Adipose tissue (tissue), 3 donors: ENCODE measurements around the gene KIAA1614. TPM values are rescaled to one million over a fixed set of nuclear protein-coding genes. Genes with fewer than 3 reads are reported as not detected.

Source experiments
- H3K27ac ChIP-seq: one replicate; pipeline ENCODE4 v1.5.1; 2013; ENCODE audit warnings: low read depth, low read length
- WGBS, 3 donors: extraction: QIAGEN DNeasy Blood & Tissue Kit; methylation state at CpG; one replicate each; pipeline ENCODE4 v1.1.7; 2013; 5-methylcytosine and 5-hydroxymethylcytosine counted together
- polyA plus RNA-seq, 3 donors: library from polyadenylated mRNA; stranded (reverse); fragments of 200-250 nt; gene quantifications; one replicate each; pipeline ENCODE4 v1.2.3, GENCODE V29; 2013
- donor health status: healthy with polysubstance abuse.
- donor health status: Bipolar disorder and iron deficiency.
- donor health status: healthy.

Gene KIAA1614
- polyA plus RNA-seq, 3 donors = 0.79 to 4.8 (median 3.3) TPM

DNA sequence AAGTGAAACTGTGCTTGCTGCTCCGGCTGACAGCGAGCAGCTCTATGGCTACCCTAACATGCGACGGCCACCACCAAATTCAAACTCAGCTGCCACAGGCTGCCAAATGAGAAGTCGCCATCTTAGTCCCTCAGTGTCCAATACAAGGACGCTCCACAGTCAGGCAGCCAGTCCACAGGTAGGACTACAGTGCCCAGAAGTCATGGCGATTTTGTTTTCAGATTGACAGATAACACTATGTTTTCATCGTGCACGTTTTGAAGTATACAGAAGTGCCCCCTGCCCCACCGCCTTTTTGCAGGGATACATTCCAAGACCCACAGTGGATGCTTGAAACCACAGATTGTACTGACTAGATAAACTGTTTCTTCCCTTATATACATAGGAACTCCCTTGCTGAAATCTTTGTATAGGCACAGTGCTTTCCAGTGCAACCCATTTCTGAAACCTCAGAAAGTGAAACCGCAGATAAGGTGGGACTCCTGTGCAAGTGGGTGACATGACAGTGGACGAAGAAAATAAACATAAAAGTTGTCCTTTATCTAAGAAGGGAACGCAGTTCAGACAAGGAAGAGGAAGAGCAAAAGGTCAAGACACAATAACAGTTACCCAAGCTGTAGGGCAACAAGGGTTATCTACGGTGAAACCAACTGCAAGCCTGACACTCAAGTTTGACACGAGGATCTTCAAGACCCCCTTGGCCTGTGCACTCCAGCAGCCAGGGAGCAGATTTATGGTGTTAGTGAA is 57.8 kb downstream of the KIAA1614 start:
- 80 to 90% (median 90%) methylated on average over 15 of the region's 15 CpGs for WGBS, 3 donors
- H3K27ac ChIP-seq = no peak overlapping the region

GRCh38 chr1:180971273-180971997 is 58.7 kb downstream of the KIAA1614 start:
- 94 to 98% (median 97%) methylated on average over 8 of the region's 8 CpGs for WGBS, 3 donors
- H3K27ac ChIP-seq = no peak overlapping the region

DNA sequence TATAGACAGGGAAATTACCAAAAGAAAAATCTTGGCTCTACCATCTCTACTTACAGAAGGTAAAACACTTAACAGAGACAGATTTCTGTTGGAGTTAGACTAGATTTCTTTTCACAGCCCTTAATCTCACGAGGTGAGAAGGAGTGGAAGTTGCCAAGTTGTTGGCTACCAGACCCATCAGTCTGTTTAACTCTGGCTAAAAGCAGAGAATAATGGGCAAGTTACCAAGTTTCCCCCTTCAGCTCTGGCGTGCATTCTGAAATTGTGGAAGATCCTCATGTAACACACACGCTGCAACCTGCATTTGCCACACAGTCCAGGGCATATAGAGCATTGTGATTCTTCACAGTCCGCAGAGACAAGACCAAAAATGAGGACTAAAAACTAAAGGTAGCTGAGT is 60.7 kb downstream of the KIAA1614 start:
- 53 to 70% (median 66%) methylated on average over 4 of the region's 4 CpGs for WGBS, 3 donors
- H3K27ac ChIP-seq = no peak overlapping the region

GRCh38 chr1:180974236-180974635 is 61.5 kb downstream of the KIAA1614 start:
- no peak overlapping the region for H3K27ac ChIP-seq
- 59 to 65% (median 65%) methylated on average over 4 of the region's 4 CpGs for WGBS, 3 donors

- 38 to 73% (median 41%) methylated on average over 4 of the region's 4 CpGs for WGBS, 3 donors
- H3K27ac ChIP-seq = no peak overlapping the region
These were observed 62.9 kb downstream of the KIAA1614 start for GRCh38 chr1:180975551-180975950.

DNA sequence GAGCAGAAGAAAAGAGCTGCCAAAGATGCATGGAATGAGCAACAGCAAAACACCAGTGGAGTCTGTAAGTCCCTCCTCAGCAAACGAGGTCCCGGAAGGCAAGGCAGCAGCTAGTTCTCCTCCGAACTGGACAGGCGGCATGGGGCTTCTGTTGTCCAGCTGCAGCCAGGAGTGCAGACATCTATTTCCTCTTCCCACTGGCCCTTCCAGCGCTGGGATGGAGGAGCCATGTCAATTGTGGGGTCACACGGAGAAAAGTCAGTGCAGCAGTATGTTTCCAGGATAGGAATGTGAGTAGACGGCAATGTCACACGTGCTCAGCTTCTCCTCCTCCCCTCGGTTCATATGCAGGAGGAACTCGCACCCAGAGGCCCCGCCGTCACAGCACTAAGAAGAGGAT is 63.5 kb downstream of the KIAA1614 start:
- H3K27ac ChIP-seq = no peak overlapping the region
- 86 to 92% (median 88%) methylated on average over 12 of the region's 12 CpGs for WGBS, 3 donors

DNA sequence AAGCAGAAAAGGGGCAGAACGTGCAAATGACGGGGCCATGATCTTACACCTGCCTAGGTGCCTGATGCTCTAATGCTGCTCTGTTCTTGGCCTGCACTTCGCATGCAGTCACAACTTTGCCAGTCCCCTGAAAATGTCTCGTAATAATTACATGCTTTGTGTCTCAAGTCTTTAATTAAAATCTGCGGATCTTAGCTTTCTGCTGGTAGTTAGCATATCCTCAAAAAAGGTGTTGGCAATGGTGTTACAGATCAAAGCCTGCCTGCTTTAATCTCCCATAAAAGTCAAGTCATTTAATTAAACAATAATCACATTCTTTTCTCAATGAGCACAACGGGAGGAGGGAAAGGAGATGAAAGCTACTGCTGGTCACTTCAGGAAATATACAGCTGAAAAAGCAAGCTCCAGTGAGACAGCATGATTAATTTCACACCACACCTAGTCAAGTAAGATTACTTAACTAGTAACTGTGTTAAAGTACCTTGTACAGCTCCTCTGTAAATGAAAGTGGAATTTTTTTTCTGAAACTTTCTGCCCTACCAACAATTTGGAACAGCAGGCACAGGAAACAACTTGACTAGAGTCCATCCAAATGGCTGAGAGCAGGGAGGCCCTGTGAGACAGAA is 64.1 kb downstream of the KIAA1614 start:
- WGBS, 3 donors = 82 to 93% (median 90%) methylated on average over 6 of the region's 6 CpGs
- no peak overlapping the region for H3K27ac ChIP-seq

DNA sequence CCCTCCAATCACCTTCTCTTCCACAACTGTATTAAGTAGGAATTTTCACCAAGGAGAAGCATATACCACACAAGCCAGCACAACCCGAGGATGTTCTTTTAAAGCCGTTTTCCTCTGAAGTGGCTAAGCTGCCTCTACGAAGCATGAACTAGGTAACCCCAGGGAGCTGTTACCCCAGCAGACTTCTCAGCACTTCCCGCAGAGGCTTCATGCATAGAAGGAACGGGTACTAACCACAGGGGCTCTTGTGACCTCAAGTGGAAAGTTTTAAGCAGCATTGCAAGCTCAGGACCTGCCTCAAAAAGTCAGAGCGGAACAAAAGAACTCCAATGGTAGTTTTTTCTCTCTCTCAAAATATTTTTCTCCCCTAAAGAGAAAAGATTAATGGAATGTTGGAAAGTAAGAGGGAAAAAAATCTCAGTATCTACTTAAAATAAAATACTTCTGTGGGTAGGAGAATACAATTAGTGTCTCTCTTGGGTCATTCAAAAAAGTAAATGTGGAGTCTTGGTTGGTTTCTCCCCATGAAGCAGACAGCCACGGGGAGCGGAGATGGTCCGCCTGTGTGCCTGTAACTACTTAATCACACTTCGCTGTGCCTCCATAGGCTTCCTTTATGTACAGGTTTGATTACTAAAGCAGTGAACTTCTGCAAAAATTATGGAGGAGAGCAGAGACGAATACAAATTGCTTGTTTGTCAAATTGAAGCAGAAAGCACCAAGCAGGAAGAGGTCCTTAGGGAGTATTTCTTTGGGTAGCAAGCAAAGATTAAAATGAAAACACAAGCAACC is 69.1 kb downstream of the KIAA1614 start:
- 47 to 69% (median 53%) methylated on average over 11 of the region's 11 CpGs for WGBS, 3 donors
- H3K27ac ChIP-seq = no peak overlapping the region

DNA sequence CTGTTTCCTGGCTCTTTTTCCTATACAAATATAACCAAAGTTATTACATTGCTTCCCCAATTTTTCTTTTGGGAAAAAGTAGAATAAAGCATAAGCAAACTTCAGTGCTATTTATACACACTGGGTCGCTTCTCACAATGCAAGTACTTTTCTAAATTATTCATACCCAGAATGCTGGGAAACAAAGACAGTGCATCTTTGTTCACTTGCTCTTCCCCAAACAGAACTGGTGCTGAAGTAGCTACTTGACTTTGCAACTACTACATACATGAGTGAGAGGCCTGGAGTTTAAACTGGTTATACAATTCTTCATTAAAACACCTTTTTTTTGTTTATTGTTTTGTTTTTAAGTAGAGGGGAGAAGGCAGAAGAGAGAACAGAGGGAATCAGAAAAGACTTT is 69.7 kb downstream of the KIAA1614 start:
- no peak overlapping the region for H3K27ac ChIP-seq
- 60 to 74% (median 62%) methylated on average over 1 of the region's 1 CpG for WGBS, 3 donors

DNA sequence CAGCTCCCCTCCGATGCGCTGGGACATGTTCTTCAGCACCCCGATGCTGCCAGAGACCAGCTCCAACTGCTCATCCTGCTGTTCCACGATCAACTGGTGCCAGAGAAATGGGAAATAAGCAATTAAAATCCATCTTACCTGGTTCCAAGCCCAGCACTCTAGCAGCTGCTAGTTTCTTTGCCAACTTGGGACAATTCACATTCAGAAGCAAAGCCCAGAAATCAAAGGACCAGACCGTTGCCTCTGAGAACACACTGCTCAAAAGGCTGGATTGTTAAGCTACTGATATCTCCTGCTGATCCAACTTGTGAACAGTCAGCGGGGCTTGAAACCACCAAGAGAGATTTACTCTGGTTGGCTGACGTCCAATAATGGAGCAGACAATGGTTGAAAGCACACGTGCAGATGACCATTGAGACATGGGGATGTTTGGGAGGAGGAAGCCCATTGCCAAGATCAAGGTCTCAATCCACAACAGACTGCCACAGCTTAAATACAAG is 75.6 kb downstream of the KIAA1614 start:
- no peak overlapping the region for H3K27ac ChIP-seq
- WGBS, 3 donors = 77 to 85% (median 82%) methylated on average over 8 of the region's 8 CpGs

- no peak overlapping the region for H3K27ac ChIP-seq
- WGBS, 3 donors = 82 to 88% (median 85%) methylated on average over 3 of the region's 3 CpGs
These were observed 81.6 kb downstream of the KIAA1614 start for GRCh38 chr1:180994262-180994661.

- WGBS, 3 donors = 85 to 96% (median 87%) methylated on average over 4 of the region's 4 CpGs
These were observed 85.3 kb downstream of the KIAA1614 start for GRCh38 chr1:180997843-180998504.

More at GRCh38 chr1:180997843-180998504, 85.3 kb downstream of the KIAA1614 start:
- no peak overlapping the region for H3K27ac ChIP-seq

Other genes with a start within 250 kb of the KIAA1614 start
- gene STX6, start 110.0 kb downstream of the KIAA1614 start, polyA plus RNA-seq = 1 to 10 TPM; 2.9 to 9.0 (median 6.7) TPM
- gene MR1, start 121.1 kb downstream of the KIAA1614 start, polyA plus RNA-seq = 1 to 10 TPM; 2.1 to 4.9 (median 2.4) TPM
- 10 to 100 TPM in 1 of 3 donors, 1 to 10 TPM in 2; 2.3 to 13.6 (median 8.5) TPM for gene IER5, start 175.8 kb downstream of the KIAA1614 start, polyA plus RNA-seq